B cell (primary cell): ENCODE data around the gene LIPF. TPM values are rescaled to one million over a fixed set of nuclear protein-coding genes. Genes with fewer than 3 reads are reported as not detected.

Experiments used
- ATAC-seq: fragments of 200-7000 bp; cut with Tn5 transposase; one replicate; pipeline ENCODE4 v1.10.0; 2021; ENCODE audit warnings: low read depth, mild to moderate bottlenecking, moderate number of reproducible peaks, moderate library complexity
- CTCF ChIA-PET: fragments of 350-600 bp; sonication (Branson Sonifier 250); formaldehyde crosslinking; loops from one replicate; lab custom pipeline; 2021; ENCODE audit warnings: antibody characterized with exemption, inconsistent platforms; lab: Charles Lee
- POLR2A ChIA-PET: fragments of 350-600 bp; sonication (Branson Sonifier 250); formaldehyde crosslinking; loops from one replicate; lab custom pipeline; 2021; ENCODE audit warnings: antibody characterized with exemption; lab: Charles Lee
- DNase-seq: peaks from one replicate; pipeline ENCODE4 v3.0.0; 2013
- H2AFZ ChIP-seq: 2 replicates; pipeline ENCODE4 v1.6.1; 2012; ENCODE audit warnings: mild to moderate bottlenecking, low read depth, low read length; ENCODE audit not compliant: insufficient read depth, poor library complexity, severe bottlenecking
- H3K27ac ChIP-seq, 2 donors: 1 replicate in 1 of 2; 2 replicates in 1 of 2; pipeline ENCODE4 v1.5.1; 2012 to 2013; ENCODE audit warnings: low read length in 2 of 2, mild to moderate bottlenecking in 2 of 2, moderate library complexity in 1 of 2
- H3K27me3 ChIP-seq, 4 experiments: fragments of 200-600 bp in 1 of 4; sonication (generic) in 1 of 4; replicated peaks in 1 of 4; 1 replicate in 2 of 4; 2 replicates in 2 of 4; pipeline versions ENCODE4 v1.6.1 to v1.7.0; 2013 to 2016; ENCODE audit warnings: low read length in 3 of 4, mild to moderate bottlenecking in 2 of 4, mixed read lengths in 1 of 4, moderate library complexity in 1 of 4; ENCODE audit not compliant: insufficient read depth in 4 of 4, control insufficient read depth in 3 of 4; ENCODE audit errors: control extremely low read depth in 1 of 4
- H3K36me3 ChIP-seq, 2 experiments: replicated peaks in 1 of 2; 1 replicate in 1 of 2; 2 replicates in 1 of 2; pipeline versions ENCODE4 v1.6.1 to v1.7.1; 2013; ENCODE audit warnings: low read length in 1 of 2; ENCODE audit not compliant: insufficient read depth in 2 of 2, control insufficient read depth in 1 of 2; ENCODE audit errors: control extremely low read depth in 1 of 2, extremely low read depth in 1 of 2
- H3K4me1 ChIP-seq, 2 donors: fragments of 200-600 bp in 1 of 2; sonication (generic) in 1 of 2; 1 replicate in 1 of 2; 2 replicates in 1 of 2; pipeline versions ENCODE4 v1.5.1 to v1.6.1; 2013 to 2017; ENCODE audit warnings: low read length in 2 of 2; ENCODE audit not compliant: control insufficient read depth in 2 of 2, insufficient read depth in 2 of 2
- H3K4me2 ChIP-seq: replicated peaks from 2 replicates; pipeline ENCODE3; 2012; ENCODE audit warnings: mild to moderate bottlenecking, low read depth, low read length; ENCODE audit not compliant: poor library complexity, severe bottlenecking
- H3K4me3 ChIP-seq, 5 experiments: fragments of 200-600 bp in 1 of 5; sonication (generic) in 1 of 5; 1 replicate in 3 of 5; 2 replicates in 2 of 5; pipeline versions ENCODE4 v1.5.1 to v1.7.0; 2011 to 2016; ENCODE audit warnings: low read length in 4 of 5, mild to moderate bottlenecking in 4 of 5, low read depth in 2 of 5, control low read depth in 1 of 5, moderate library complexity in 1 of 5; ENCODE audit not compliant: insufficient read depth in 1 of 5; ENCODE audit errors: control extremely low read depth in 1 of 5, extremely low read depth in 1 of 5
- H3K79me2 ChIP-seq: fragments of 200-600 bp; sonication (generic); one replicate; pipeline ENCODE4 v1.6.0; 2016; ENCODE audit warnings: low read length; ENCODE audit not compliant: control insufficient read depth, insufficient read depth
- H3K9ac ChIP-seq: fragments of 200-600 bp; sonication (generic); 2 replicates; pipeline ENCODE4 v1.6.1; 2017; ENCODE audit warnings: mild to moderate bottlenecking, low read length, moderate library complexity
- H3K9me3 ChIP-seq, 3 donors: one replicate each; pipeline versions ENCODE4 v1.6.1 to v1.7.1; 2013; ENCODE audit warnings: low read length in 2 of 3; ENCODE audit not compliant: control insufficient read depth in 2 of 3, insufficient read depth in 1 of 3; ENCODE audit errors: control extremely low read depth in 1 of 3
- H4K20me1 ChIP-seq: 2 replicates; pipeline ENCODE4 v1.6.0; 2012; ENCODE audit warnings: mild to moderate bottlenecking, low read length; ENCODE audit not compliant: insufficient read depth, control insufficient read depth, poor library complexity, severe bottlenecking
- H3K27ac Mint-ChIP-seq: one replicate; pipeline ENCODE4 v1.8.0; 2021; ENCODE audit warnings: mixed read lengths
- H3K27me3 Mint-ChIP-seq: one replicate; pipeline ENCODE4 v1.8.0; 2021; ENCODE audit warnings: mixed read lengths
- H3K4me1 Mint-ChIP-seq: one replicate; pipeline ENCODE4 v1.8.0; 2021; ENCODE audit warnings: mixed read lengths
- H3K4me3 Mint-ChIP-seq: one replicate; pipeline ENCODE4 v1.8.0; 2021; ENCODE audit warnings: mixed read lengths
- H3K9me3 Mint-ChIP-seq: one replicate; pipeline ENCODE4 v1.8.0; 2022; ENCODE audit warnings: mixed read lengths; ENCODE audit not compliant: insufficient read depth
- EZH2 ChIP-seq: IDR thresholded peaks from 2 replicates; pipeline ENCODE4 v1.6.1; 2012; ENCODE audit warnings: borderline replicate concordance, low read depth, mild to moderate bottlenecking, moderate library complexity, low read length; ENCODE audit not compliant: insufficient read depth, poor library complexity, severe bottlenecking
- WGBS: methylation state at CpG from one replicate; pipeline ENCODE4 v1.1.5; 2013; ENCODE audit warnings: missing lambda C conversion rate; ENCODE audit not compliant: insufficient coverage; 5-methylcytosine and 5-hydroxymethylcytosine counted together
- intact Hi-C: fragments of 100-400 bp; cut with micrococcal nuclease; formaldehyde crosslinking; loops from one replicate; pipeline ENCODE4 v1.10.0; 2022
- polyA plus RNA-seq: library from polyadenylated mRNA; depleted of rRNA; stranded (reverse); fragments of >200 nt; gene quantifications from 2 replicates; pipeline ENCODE4 v1.2.3, GENCODE V29; 2012
- total RNA-seq, 2 donors: library from RNA; stranded (reverse); fragments of 120-200 nt in 1 of 2; gene quantifications; 1 replicate in 1 of 2; 2 replicates in 1 of 2; pipeline versions ENCODE4 v1.2.3 to v1.2.4, GENCODE V29; 2013 to 2022
- TF ChIP-seq, protein P1 (sequence below): fragments of 200-600 bp; IDR thresholded peaks from one replicate; pipeline ENCODE4 v1.8.0; 2022; ENCODE audit warnings: antibody characterized with exemption, mild to moderate bottlenecking

LIPF gene
- total and polyA plus RNA-seq, 2 donors (not counting 1 experiment from before 2014, with no cell fraction given): not detected

DNA sequence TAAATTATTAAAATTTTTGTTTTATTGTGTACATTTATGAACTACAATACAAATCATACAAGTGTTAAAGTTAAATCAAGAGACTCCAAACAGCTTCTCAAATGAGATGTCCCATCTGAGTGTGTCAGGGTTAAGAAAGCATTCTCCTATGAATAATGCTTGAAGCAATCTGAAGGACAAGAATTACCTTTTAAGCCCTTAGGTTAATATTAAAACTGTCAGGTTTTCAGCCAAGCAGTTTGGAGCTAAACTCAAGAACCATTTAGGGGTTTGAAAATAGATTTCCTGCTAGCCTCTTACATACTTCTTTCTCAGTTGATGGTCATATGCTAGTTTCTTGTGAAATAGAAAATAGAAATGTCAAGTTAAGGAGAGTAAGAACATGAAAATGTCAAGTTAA is 39.4 kb upstream of the LIPF start:
- Histone ChIP-seq H3K27ac (no peak overlapping the region), H2AFZ (no peak overlapping the region), H3K4me2 (no peak overlapping the region), H3K9me3 (no peaks in the 10 kb centered on the region), H3K4me3 (no peak overlapping the region), H3K79me2 (no peaks in the 10 kb centered on the region), H4K20me1 (no peaks in the 10 kb centered on the region), H3K36me3 (no peaks in the 10 kb centered on the region), H3K9ac (no peak overlapping the region), H3K4me1 (no peaks in the 10 kb centered on the region), H3K27me3 (no peaks in the 10 kb centered on the region)
- DNase-seq (no peak), ATAC-seq (no peak)
- Mint-ChIP-seq H3K9me3 (no peaks in the 10 kb centered on the region), H3K27me3 (no peaks in the 10 kb centered on the region), H3K27ac (no peak overlapping the region), H3K4me3 (no peak overlapping the region), H3K4me1 (no peaks in the 10 kb centered on the region)
- intact Hi-C loops: no loop called here
- TF ChIP-seq EZH2: no peak
- TF ChIP-seq, protein P1, sequence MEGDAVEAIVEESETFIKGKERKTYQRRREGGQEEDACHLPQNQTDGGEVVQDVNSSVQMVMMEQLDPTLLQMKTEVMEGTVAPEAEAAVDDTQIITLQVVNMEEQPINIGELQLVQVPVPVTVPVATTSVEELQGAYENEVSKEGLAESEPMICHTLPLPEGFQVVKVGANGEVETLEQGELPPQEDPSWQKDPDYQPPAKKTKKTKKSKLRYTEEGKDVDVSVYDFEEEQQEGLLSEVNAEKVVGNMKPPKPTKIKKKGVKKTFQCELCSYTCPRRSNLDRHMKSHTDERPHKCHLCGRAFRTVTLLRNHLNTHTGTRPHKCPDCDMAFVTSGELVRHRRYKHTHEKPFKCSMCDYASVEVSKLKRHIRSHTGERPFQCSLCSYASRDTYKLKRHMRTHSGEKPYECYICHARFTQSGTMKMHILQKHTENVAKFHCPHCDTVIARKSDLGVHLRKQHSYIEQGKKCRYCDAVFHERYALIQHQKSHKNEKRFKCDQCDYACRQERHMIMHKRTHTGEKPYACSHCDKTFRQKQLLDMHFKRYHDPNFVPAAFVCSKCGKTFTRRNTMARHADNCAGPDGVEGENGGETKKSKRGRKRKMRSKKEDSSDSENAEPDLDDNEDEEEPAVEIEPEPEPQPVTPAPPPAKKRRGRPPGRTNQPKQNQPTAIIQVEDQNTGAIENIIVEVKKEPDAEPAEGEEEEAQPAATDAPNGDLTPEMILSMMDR: no peak
- POLR2A ChIA-PET: no interaction called here
- CTCF ChIA-PET: no interaction called here

DNA sequence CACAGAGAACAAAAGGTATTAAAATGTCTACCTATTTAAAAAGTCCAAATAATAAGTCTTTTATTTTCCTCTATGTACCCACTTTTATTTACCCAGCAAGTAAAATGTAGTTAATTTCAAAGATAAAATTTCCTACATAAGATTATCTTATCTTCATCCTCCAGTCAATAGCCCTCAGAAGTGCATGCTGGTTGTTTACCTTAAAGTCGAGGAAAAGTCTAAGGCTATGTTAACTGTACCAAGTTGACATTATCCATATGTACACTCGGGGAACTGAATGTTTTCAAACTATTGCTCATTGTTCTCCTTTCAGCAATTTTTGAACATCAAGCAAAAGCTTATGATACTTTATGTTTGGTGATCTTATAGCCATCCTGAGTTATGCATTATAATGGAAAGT is 24.1 kb upstream of the LIPF start:
- Histone ChIP-seq H4K20me1 (no peaks in the 10 kb centered on the region), H3K4me1 (no peaks in the 10 kb centered on the region), H2AFZ (no peak overlapping the region), H3K4me3 (no peak overlapping the region), H3K79me2 (no peaks in the 10 kb centered on the region), H3K9me3 (peaks cover 0 to 4% (median 0%) of the 10 kb centered on the region in 3 donors), H3K4me2 (no peak overlapping the region), H3K9ac (no peak overlapping the region), H3K27me3 (no peaks in the 10 kb centered on the region), H3K27ac (no peak overlapping the region), H3K36me3 (no peaks in the 10 kb centered on the region)
- intact Hi-C loops: no loop called here
- WGBS: no CpG with 5 or more reads among the region's 2 CpGs
- H3K4me3 Mint-ChIP-seq: no peak overlapping the region
- peaks cover 29% of the 10 kb centered on the region for H3K27me3 Mint-ChIP-seq
- CTCF ChIA-PET: no interaction called here
- ATAC-seq: no peak
- H3K27ac Mint-ChIP-seq: no peak overlapping the region
- H3K4me1 Mint-ChIP-seq: no peaks in the 10 kb centered on the region
- peaks cover 2% of the 10 kb centered on the region for H3K9me3 Mint-ChIP-seq
- POLR2A ChIA-PET: no interaction called here
- DNase-seq: no peak
- TF ChIP-seq, protein P1: no peak
- TF ChIP-seq EZH2: no peak
